Measurements from ENCODE around the gene BLVRB. TPM values are rescaled to one million over a fixed set of nuclear protein-coding genes. Genes with fewer than 3 reads are reported as not detected.

Gene BLVRB
- total and polyA plus RNA-seq, 2 of the 8 experiments (the other 6 are each of a cell fraction or from before 2014, with no cell fraction given) = 28.7 to 182 TPM

DNA sequence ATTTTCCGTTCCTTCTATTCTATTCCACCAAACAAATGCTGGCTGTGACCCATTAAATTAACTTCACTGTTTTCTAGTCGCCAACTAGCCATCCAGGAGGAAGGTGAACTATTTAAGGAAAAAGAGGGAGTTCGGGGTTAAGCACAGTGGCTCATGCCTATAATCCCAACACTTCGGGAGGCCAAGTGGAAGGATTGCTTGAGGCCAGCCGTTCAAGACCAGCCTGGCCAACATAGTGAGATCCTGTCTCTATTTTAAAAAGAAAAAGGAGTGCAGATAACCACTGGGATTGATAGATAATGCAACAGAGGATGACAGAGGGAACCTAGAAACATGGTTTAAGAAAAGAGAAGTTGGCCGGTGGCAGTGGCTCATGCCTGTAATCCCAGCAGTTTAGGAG is 45.9 kb upstream of the BLVRB start (continued):
- no peak for TF ChIP-seq NANOG (IDR thresholded peaks at IDR 0.05; ENCODE audit: insufficient read depth, low read depth, low read length, poor library complexity, severe bottlenecking)
- no peak for TF ChIP-seq SAP30 (IDR thresholded peaks at IDR 0.05; ENCODE audit: insufficient read depth, insufficient replicate concordance, low read length)

Data from H1 (cell line).